Neural progenitor cell (in vitro differentiated cells): Measurements from ENCODE around the gene RALGAPB.

Source experiments
- EZH2 ChIP-seq: fragments of 200-600 bp; sonication (generic); IDR thresholded peaks from 2 replicates; pipeline ENCODE4 v1.6.1; 2017; ENCODE audit warnings: antibody characterized with exemption, mild to moderate bottlenecking, moderate library complexity
- EZH2phosphoT487 ChIP-seq: fragments of 200-600 bp; sonication (generic); IDR thresholded peaks from 2 replicates; pipeline ENCODE4 v1.6.1; 2017; ENCODE audit warnings: antibody characterized with exemption
- TF ChIP-seq, protein P1 (sequence below): fragments of 200-600 bp; sonication (generic); IDR thresholded peaks from 2 replicates; pipeline ENCODE4 v1.5.1; 2017; ENCODE audit warnings: antibody characterized with exemption, mild to moderate bottlenecking

DNA sequence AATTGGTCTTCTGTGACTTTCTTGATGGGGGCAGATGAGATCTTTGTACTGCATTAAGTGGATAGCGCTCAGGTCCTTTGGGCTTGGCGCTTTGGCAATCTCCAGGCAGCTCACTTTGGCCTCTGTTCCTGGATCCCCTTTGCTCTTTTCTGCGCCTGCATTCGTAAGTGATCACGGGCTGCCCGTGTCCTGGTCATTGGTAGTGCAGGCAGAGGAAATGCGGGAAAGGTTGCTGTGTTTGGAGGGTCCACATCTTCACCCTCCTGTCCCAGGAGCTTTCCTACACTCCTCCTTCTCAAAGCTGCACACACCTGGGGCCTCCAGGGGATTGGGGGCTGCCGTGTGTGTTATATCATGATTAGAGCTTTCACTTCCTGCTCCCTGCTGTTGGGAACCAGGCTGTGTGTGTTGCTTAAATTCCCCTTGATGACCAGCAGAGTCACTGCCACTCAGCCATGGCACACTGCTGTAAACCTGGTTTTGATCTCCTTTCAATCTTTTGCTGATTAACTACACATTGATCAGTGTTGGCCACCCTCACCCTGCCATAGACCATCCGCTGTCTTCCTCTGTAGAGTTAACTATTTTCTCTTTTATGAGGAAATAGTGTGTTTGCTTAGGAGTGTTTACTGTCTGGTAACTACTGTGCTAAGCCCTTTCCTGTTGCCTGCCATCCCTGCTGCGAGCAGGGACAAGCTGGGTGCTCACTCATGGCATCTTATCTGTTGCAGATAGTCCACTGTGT, 24.5 kb upstream of the RALGAPB start:
- TF ChIP-seq, protein P1, sequence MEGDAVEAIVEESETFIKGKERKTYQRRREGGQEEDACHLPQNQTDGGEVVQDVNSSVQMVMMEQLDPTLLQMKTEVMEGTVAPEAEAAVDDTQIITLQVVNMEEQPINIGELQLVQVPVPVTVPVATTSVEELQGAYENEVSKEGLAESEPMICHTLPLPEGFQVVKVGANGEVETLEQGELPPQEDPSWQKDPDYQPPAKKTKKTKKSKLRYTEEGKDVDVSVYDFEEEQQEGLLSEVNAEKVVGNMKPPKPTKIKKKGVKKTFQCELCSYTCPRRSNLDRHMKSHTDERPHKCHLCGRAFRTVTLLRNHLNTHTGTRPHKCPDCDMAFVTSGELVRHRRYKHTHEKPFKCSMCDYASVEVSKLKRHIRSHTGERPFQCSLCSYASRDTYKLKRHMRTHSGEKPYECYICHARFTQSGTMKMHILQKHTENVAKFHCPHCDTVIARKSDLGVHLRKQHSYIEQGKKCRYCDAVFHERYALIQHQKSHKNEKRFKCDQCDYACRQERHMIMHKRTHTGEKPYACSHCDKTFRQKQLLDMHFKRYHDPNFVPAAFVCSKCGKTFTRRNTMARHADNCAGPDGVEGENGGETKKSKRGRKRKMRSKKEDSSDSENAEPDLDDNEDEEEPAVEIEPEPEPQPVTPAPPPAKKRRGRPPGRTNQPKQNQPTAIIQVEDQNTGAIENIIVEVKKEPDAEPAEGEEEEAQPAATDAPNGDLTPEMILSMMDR, result no peak
- TF ChIP-seq EZH2phosphoT487 (no peak), EZH2 (no peak)
